ENCODE results near the gene TOMM7.

DNA sequence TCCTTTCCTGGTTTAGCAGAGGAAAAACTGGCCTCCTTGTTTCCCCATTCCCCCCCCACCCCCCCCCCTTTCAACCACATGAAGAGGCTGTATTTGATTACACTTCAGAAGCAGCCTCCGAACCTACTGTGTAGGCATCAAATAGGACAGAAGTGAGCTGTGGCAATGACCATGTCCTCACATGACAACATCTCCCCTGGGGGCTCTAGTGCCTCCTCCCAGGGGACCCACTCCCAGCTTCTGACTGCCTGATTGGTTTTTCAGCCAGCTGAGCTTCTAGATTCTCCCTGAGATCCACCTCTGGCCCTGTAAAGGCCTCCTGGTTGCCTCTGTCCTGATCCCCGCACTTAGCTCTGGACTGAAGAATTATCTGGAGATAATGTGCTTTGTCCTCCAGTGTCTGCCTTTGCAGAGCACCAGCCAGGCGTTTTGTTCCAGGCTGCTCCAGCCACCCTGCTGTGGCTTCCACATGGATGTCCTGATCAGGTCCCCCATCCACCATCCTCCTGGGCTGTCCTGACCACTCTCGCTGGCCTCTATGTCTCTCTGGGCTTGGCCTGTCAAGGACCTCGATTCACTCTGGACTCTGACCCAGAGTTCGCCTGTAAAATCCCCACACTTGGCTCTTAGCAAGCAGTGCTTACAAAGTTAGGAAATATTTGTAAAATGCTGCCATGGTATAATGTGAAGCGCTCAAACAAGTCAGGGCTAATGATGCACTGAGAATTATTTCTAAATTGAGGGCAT, 42.4 kb upstream of the TOMM7 start:
- no peak for TF ChIP-seq SIN3A (IDR thresholded peaks at IDR 0.05; ENCODE audit: borderline replicate concordance, insufficient read depth, low read length)
- TF ChIP-seq POLR2AphosphoS5 (IDR thresholded peaks at IDR 0.05; ENCODE audit: low read depth, low read length), result no peak
- TF ChIP-seq FOXP2 (optimal IDR thresholded peaks at IDR 0.05; ENCODE audit: borderline replicate concordance, extremely low read depth, extremely low read length, insufficient read depth), result no peak

All from PFSK-1 (cell line).